Activated naive CD8-positive, alpha-beta T cell treated with anti-CD3 and anti-CD28 coated beads, Interleukin-2, amount 10 ng/mL, durations not matched to agents 7 days and 5 days (primary cell): Measurements from ENCODE around the gene AASDHPPT. TPM values are rescaled to one million over a fixed set of nuclear protein-coding genes. Genes with fewer than 3 reads are reported as not detected.

Experiments
- ATAC-seq: fragments of 150-1000 bp; cut with Tn5 transposase; one replicate; pipeline ENCODE4 v1.10.0; 2021; ENCODE audit warnings: low read depth, moderate library complexity
- POLR2A ChIA-PET: fragments of 350-600 bp; sonication (Branson Sonifier 250); formaldehyde crosslinking; loops from one replicate; lab custom pipeline; 2021; ENCODE audit warnings: antibody characterized with exemption; lab: Charles Lee
- DNase-seq: peaks from one replicate; pipeline ENCODE4 v3.0.0; 2021
- H3K27ac Mint-ChIP-seq: one replicate; pipeline ENCODE4 v1.8.0; 2022; ENCODE audit warnings: mild to moderate bottlenecking, mixed read lengths
- H3K27me3 Mint-ChIP-seq: one replicate; pipeline ENCODE4 v1.8.0; 2022; ENCODE audit warnings: mild to moderate bottlenecking, moderate library complexity, mixed read lengths
- H3K36me3 Mint-ChIP-seq: one replicate; pipeline ENCODE4 v1.8.0; 2021; ENCODE audit warnings: mild to moderate bottlenecking, mixed read lengths
- H3K4me1 Mint-ChIP-seq: one replicate; pipeline ENCODE4 v1.8.0; 2021; ENCODE audit warnings: mixed read lengths
- H3K4me3 Mint-ChIP-seq: one replicate; pipeline ENCODE4 v1.8.0; 2022; ENCODE audit warnings: mild to moderate bottlenecking, moderate library complexity, mixed read lengths
- H3K9me3 Mint-ChIP-seq: one replicate; pipeline ENCODE4 v1.8.0; 2021; ENCODE audit warnings: mixed read lengths
- total RNA-seq, 2 experiments: library from RNA; stranded (reverse); gene quantifications; one replicate each; pipeline ENCODE4 v1.2.3, GENCODE V29; 2021

The AASDHPPT gene
- total RNA-seq, 2 experiments from 2014 or later: 29.8 to 33.9 TPM

DNA sequence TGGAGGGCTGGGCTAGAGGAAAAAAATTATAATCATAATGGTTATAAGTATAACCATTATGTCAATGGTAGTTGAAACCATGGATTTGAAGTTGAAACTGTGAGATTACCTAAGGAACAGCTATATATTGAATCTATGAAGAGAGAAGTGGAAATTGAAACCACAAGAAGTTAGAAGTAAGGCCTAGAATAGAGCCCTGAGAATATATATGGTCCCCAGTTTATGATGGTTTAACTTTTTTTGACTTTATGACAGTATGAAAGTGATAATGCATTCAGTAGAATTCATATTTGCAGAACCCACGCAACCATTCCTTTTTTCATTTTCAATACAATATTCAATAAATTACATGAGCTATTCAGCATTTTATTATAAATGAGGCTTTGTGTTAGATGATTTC is 15.0 kb downstream of the AASDHPPT start:
- H3K27me3 Mint-ChIP-seq: no peaks in the 10 kb centered on the region
- DNase-seq (no peak), ATAC-seq (no peak)
- H3K4me3 Mint-ChIP-seq: no peak overlapping the region
- H3K36me3 Mint-ChIP-seq: peaks cover 30% of the 10 kb centered on the region
- no peaks in the 10 kb centered on the region for H3K9me3 Mint-ChIP-seq
- H3K4me1 Mint-ChIP-seq: peaks cover 15% of the 10 kb centered on the region
- POLR2A ChIA-PET: no interaction called here
- no peak overlapping the region for H3K27ac Mint-ChIP-seq

DNA sequence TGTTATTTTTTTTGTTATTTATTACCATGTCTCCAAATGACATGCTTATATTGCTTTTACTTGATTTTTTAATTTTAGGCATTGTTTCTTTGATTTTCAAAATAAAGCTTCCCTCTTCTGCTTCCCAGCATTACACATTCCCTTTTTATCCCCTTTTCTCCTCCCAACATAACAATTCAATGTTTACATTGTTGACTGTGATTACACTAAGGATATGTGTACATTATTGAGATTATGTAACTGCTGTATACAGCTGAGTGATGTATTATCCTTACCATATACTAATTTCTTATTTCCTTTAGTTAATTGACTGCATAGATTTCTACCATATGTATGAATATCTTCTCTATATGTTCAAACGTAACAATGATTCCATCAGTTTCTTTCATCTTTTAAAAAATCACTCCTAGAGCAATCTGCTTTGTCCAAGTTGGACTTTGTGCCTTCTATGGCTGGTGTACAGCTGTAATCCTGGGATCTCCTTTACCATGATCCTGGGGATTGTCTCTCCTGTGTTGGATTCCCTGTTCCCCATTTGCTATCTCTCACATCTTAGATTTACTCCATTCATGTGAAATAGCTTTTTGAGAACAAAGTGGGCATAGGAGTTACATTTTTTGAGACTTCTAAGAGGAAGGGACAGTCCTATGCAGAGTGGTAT is 21.6 kb downstream of the AASDHPPT start:
- POLR2A ChIA-PET: no interaction called here
- H3K36me3 Mint-ChIP-seq: peaks cover 27% of the 10 kb centered on the region
- no peaks in the 10 kb centered on the region for H3K9me3 Mint-ChIP-seq
- no peaks in the 10 kb centered on the region for H3K4me1 Mint-ChIP-seq
- DNase-seq: no peak
- ATAC-seq: no peak
- H3K27me3 Mint-ChIP-seq: no peaks in the 10 kb centered on the region
- no peak overlapping the region for H3K4me3 Mint-ChIP-seq
- no peak overlapping the region for H3K27ac Mint-ChIP-seq

DNA sequence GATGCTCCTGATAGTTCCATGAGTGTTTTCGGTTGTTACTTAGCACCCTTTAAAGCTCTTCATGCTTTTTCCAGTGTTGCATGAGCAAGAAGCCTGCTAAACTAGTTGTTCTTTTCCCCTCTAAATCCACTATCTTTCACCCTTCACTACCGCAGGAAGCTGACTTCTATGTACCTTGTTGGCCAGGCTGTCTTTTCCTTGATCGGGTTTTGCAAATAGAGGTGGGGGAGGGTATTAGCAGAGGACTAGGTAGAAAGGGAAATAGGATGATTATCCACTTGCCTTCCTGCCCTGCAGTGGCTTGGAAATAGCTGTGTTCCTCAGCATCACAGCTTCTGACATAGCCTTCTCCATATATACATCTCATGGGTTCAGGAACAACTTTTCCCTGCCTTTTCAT is 23.9 kb downstream of the AASDHPPT start:
- Mint-ChIP-seq H3K27ac (no peak overlapping the region), H3K9me3 (no peaks in the 10 kb centered on the region), H3K27me3 (no peaks in the 10 kb centered on the region), H3K36me3 (peaks cover 19% of the 10 kb centered on the region), H3K4me1 (no peaks in the 10 kb centered on the region), H3K4me3 (no peak overlapping the region)
- DNase-seq (no peak), ATAC-seq (no peak)
- POLR2A ChIA-PET: no interaction called here

DNA sequence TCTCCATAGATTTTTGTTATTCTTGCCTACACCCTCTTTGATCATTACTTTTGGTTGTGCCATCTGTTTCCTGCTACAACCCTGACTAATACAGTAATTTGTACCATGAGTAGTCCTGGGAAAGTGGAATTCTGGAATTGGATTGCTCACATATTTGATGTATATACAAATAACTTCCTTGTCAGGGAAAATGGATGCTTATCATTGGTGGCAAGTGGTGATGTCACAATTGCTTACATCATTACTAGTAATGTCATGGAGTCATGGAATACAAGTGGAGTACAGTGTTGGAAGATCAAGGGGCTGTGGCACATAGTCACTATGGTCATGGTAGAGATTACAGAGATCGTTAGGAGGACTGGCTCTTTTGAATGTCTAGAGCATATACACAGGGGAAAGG is 24.4 kb downstream of the AASDHPPT start:
- H3K36me3 Mint-ChIP-seq: peaks cover 15% of the 10 kb centered on the region
- H3K27ac Mint-ChIP-seq: no peak overlapping the region
- H3K4me1 Mint-ChIP-seq: no peaks in the 10 kb centered on the region
- H3K9me3 Mint-ChIP-seq: no peaks in the 10 kb centered on the region
- ATAC-seq (no peak), DNase-seq (no peak)
- POLR2A ChIA-PET: no interaction called here
- no peak overlapping the region for H3K4me3 Mint-ChIP-seq
- H3K27me3 Mint-ChIP-seq: no peaks in the 10 kb centered on the region

DNA sequence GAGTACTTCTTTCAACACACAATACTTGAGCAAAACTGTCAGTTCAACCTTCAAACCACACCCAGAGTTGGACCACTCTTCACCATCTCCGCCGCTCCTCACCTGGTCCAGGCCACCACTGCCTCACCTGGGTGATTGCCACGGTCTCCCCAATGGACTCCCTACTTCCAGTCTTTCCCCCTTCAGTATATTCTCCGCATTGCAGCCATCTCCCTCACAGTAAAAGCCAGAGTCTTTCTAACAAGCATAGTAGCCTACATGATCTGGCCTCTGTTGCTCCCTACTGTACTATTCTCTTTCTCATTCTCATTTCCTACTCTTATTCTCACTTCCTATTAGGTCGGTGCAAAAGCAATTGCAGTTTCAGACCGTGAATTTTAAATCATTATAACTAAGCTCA is 28.5 kb downstream of the AASDHPPT start:
- Mint-ChIP-seq H3K4me1 (no peaks in the 10 kb centered on the region), H3K27me3 (no peaks in the 10 kb centered on the region), H3K4me3 (no peak overlapping the region), H3K36me3 (peaks cover 2% of the 10 kb centered on the region), H3K9me3 (no peaks in the 10 kb centered on the region), H3K27ac (no peak overlapping the region)
- no peak for ATAC-seq
- no peak for DNase-seq
- POLR2A ChIA-PET: no interaction called here

DNA sequence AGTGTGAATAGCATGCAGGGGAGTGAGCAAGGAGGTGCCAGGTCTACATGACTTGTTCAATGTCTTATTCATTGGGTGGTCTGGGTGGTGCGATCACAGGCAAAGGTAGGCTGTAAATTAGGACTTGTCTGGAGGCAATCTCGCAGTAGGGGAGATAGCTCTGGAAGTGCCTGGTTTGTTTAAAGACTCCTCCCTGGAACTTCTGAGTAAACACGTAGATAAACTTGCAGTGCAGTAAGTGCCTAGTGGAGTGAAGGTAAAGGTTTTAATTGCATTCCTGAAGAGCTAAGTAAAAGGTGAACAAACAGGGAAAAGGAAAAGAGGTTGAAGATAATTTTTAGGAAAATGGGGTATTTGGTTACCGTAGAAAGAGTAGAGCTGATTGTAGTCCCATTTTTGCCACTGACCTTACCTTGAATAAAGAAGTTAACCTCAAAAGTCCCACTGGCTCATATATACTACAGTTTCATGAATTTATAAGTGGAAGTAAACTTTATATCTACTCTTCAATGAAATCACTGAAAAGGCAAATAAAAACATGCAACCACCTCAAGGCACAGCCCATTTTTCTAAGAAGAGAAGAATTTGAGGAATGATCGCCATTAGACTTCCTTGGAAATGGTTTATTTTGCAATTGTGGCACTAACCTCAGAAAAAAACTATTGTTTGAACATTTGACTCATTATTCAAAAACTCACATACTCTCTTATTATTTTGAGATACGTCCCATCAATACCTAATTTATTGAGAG is 44.3 kb downstream of the AASDHPPT start:
- no peak overlapping the region for H3K4me3 Mint-ChIP-seq
- POLR2A ChIA-PET: no interaction called here
- H3K27me3 Mint-ChIP-seq: peaks cover 2% of the 10 kb centered on the region
- no peaks in the 10 kb centered on the region for H3K36me3 Mint-ChIP-seq
- DNase-seq (no peak), ATAC-seq (no peak)
- H3K9me3 Mint-ChIP-seq: peaks cover 4% of the 10 kb centered on the region
- H3K27ac Mint-ChIP-seq: no peak overlapping the region
- no peaks in the 10 kb centered on the region for H3K4me1 Mint-ChIP-seq

DNA sequence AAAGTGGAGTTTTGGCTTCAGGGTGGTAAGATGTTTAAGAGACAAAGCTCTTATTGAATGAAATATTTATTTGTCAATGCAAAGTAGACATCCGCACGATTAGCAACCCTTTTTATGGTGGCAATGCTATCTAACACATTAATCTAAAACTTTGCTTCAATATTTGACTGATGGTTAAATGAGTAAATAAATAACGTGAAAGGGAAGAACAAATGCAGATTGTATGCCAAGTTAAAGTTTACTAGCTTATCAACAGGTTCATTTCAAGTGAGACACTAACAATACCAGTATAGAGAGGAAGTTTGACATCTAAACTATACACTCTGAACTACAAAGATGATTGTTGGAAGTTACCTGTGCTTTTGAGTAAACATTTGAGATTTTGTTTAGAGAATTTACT is 50.1 kb downstream of the AASDHPPT start:
- POLR2A ChIA-PET: no interaction called here
- no peak for ATAC-seq
- DNase-seq: no peak
- H3K4me3 Mint-ChIP-seq: no peak overlapping the region
- peaks cover 2% of the 10 kb centered on the region for H3K27me3 Mint-ChIP-seq
- no peaks in the 10 kb centered on the region for H3K9me3 Mint-ChIP-seq
- no peaks in the 10 kb centered on the region for H3K4me1 Mint-ChIP-seq
- H3K27ac Mint-ChIP-seq: no peak overlapping the region
- no peaks in the 10 kb centered on the region for H3K36me3 Mint-ChIP-seq

DNA sequence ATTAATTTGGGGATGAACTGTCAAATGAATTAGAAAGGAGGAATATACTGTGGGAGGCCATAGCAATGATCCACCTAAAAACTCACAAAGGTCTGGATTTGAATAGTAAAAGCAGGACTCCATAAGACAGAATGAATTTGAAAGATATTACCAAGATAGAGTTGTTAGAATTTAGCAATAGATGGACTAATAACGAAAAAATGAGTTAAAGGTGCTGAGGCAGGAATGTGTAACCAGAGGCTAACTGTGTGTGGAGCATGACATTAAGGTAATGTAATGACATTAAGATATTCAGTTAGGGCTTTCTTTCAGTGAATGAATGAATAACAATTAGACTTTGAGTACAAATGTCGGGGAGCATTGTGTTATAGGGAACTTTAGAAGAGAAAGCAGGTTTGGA is 51.3 kb downstream of the AASDHPPT start:
- H3K9me3 Mint-ChIP-seq: no peaks in the 10 kb centered on the region

DNA sequence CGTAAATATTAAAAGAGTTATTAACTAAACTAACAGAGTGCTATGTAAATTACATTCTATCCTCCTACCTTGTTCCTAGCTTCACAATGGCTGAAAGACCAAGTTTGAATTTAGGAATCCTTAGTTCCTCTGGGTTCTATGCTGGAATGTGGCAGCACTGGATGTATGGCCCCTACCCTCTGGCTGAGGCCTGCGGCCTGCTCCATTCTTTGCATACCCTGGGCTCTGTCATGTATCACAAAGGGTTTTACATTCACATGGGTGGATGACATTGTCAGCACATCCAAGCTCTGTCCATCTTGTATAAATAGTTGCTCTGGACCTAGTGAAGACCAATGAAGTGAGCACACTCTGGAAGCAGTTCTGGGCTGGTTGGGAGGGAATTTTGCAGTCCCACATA is 54.5 kb downstream of the AASDHPPT start:
- ATAC-seq (no peak), DNase-seq (no peak)
- no peak overlapping the region for H3K4me3 Mint-ChIP-seq
- H3K27ac Mint-ChIP-seq: no peak overlapping the region
- no peaks in the 10 kb centered on the region for H3K27me3 Mint-ChIP-seq
- H3K36me3 Mint-ChIP-seq: no peaks in the 10 kb centered on the region
- POLR2A ChIA-PET: no interaction called here
- no peaks in the 10 kb centered on the region for H3K9me3 Mint-ChIP-seq
- no peaks in the 10 kb centered on the region for H3K4me1 Mint-ChIP-seq

More for the DNA sequence above, 51.3 kb downstream of the AASDHPPT start:
- no peak overlapping the region for H3K4me3 Mint-ChIP-seq
- H3K27ac Mint-ChIP-seq: no peak overlapping the region
- H3K4me1 Mint-ChIP-seq: no peaks in the 10 kb centered on the region
- H3K27me3 Mint-ChIP-seq: peaks cover 2% of the 10 kb centered on the region
- DNase-seq: no peak
- POLR2A ChIA-PET: no interaction called here
- ATAC-seq: no peak
- H3K36me3 Mint-ChIP-seq: no peaks in the 10 kb centered on the region

DNA sequence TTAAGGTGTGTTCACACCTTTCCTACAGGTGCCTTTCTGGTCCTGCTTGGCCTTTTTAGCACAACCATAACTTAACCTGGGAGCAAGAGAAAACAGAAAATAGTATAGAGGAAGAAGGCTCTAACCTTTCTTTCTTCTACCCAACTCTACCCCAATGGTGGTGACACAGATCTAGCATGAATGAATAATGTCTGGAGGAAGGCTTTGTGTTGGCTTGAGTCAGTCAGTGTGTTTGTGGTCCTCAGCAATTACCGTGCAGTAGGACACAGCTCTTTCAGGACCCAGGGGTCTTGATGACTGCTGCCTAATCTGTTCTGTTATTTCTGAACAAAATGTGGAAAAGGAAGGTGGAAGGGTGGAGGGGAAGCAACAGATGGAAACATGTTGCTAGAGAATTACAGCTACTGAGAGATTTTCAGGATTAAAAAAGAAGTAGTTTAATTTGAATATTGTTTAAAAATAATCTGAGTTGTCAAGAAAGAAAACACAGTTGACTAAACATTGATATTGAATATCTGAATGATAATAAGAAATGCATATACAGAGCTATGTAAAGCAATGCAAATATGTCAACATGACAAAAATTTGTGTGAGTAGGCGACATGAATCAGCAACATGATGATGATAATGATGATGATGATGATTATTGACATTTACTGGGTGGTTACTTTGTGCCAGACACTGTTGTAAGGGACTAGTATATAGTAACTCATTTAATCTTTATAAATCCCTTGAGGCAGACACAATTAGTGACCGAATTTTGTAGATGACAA is 55.3 kb downstream of the AASDHPPT start:
- H3K27me3 Mint-ChIP-seq: no peaks in the 10 kb centered on the region
- no peak overlapping the region for H3K27ac Mint-ChIP-seq
- no peaks in the 10 kb centered on the region for H3K4me1 Mint-ChIP-seq
- POLR2A ChIA-PET: no interaction called here
- no peak for DNase-seq
- peaks cover 2% of the 10 kb centered on the region for H3K9me3 Mint-ChIP-seq
- ATAC-seq: no peak
- no peak overlapping the region for H3K4me3 Mint-ChIP-seq
- no peaks in the 10 kb centered on the region for H3K36me3 Mint-ChIP-seq

DNA sequence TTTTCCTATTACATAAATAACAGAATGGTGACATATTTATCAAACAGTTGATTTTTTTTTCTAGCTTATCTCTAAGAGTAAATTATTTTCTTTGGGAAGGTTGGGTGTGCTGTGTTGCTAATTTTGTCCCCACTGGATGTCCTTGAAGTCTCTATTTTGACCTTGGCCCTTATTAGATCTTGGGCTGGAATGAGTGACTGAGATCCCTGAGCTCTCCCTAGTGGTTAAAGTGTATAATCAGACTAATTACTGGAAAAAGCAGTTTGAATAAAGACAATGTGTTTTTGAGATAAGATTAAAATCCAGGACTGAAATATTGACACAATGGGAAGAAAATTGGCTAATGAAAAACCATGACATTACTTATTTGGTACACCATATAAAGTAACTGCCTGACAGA is 56.1 kb downstream of the AASDHPPT start:
- no peak for DNase-seq
- Mint-ChIP-seq H3K4me1 (no peaks in the 10 kb centered on the region), H3K9me3 (peaks cover 2% of the 10 kb centered on the region), H3K27ac (no peak overlapping the region), H3K36me3 (no peaks in the 10 kb centered on the region), H3K27me3 (no peaks in the 10 kb centered on the region), H3K4me3 (no peak overlapping the region)
- POLR2A ChIA-PET: no interaction called here
- no peak for ATAC-seq

DNA sequence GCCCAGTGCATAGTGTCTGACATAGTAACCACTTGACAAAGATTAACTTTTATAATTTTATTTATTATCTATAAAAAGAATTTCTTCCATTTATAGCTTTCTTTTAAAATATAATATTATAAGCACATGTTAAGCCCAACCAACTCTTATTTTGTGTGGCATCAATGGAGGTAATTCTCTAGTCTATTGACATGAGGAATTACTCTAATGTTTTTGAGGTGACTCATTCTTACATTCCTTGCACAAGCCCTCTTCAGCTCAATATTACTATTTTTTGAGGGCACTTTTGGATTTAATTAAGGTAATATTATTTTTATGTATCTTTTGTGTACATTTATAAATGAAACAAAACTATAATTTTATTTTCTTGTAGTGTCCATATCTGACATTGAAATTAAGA is 59.6 kb downstream of the AASDHPPT start:
- POLR2A ChIA-PET: no interaction called here
- H3K36me3 Mint-ChIP-seq: no peaks in the 10 kb centered on the region

DNA sequence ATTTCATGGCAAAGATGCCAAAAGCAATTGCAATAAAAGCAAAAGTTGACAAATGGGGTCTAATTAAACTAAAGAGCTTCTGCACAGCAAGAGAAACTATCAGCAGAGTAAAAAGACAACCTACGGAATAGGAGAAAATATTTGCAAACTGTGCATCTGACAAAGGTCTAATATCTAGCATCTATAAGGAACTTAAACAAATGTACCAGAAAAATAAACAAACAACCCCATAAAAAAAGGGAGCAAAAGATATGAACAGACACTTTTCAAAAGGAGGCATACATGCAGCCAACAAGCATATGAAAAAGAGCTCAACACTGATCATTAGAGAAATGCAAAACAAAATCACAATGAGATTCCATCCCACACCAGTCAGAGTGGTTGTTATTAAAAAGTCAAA is 60.3 kb downstream of the AASDHPPT start:
- Mint-ChIP-seq H3K4me3 (no peak overlapping the region), H3K27ac (no peak overlapping the region), H3K4me1 (no peaks in the 10 kb centered on the region), H3K9me3 (peaks cover 2% of the 10 kb centered on the region), H3K36me3 (no peaks in the 10 kb centered on the region), H3K27me3 (no peaks in the 10 kb centered on the region)
- ATAC-seq (no peak), DNase-seq (no peak)
- POLR2A ChIA-PET: no interaction called here

More for the DNA sequence above, 59.6 kb downstream of the AASDHPPT start:
- H3K4me3 Mint-ChIP-seq: no peak overlapping the region
- H3K9me3 Mint-ChIP-seq: peaks cover 2% of the 10 kb centered on the region
- H3K4me1 Mint-ChIP-seq: no peaks in the 10 kb centered on the region
- no peak overlapping the region for H3K27ac Mint-ChIP-seq
- ATAC-seq: no peak
- DNase-seq: no peak
- H3K27me3 Mint-ChIP-seq: no peaks in the 10 kb centered on the region
